Heart left ventricle (tissue), 13 donors: ENCODE measurements around the gene SH3RF2.

Experiments
- POLR2A ChIP-seq, 2 donors: fragments of 450-650 bp; IDR thresholded peaks; one replicate each; pipeline ENCODE4 v1.6.1; 2017; ENCODE audit warnings: antibody characterized with exemption in 2 of 2, mild to moderate bottlenecking in 2 of 2, moderate library complexity in 2 of 2
- TF ChIP-seq, protein P1 (sequence below), 12 donors: fragments of 200-600 bp; sonication (generic) in 4 of 12; IDR thresholded peaks; one replicate each; pipeline versions ENCODE4 v1.5.0 to v1.8.0; 2018 to 2022; ENCODE audit warnings: antibody characterized with exemption in 12 of 12, mild to moderate bottlenecking in 5 of 12
- donor health status: ischemic (EF 13 %, LVEDD 7.1; RV severe dilation, severe dysfunction).
- donor health status: DM: no; HTN: yes; CAD: no.
- donor health status: DM: no; HTN: no; CAD: no.
- donor health status: ischemic (EF 25% LVEDD 6.9; RV normal size, moderate dysfunction).
- donor health status: ischemic (EF 25% LVEDD 5.7; RV mildly dilated, moderate dysfunction).
- donor health status: ischemic (EF 35%, LVEDD 5.7; RV mildly dilated, moderate dysfunction).
- donor health status: nonischemic (EF 11% LVEDD 7.7; RV severe dilation, severe dysfunction).
- donor health status: DM: yes; HTN: yes; CAD: no.
- donor health status: PGD.
- donor health status: ischemic (EF 29% LVEDD 5.4; RV normal size, mild dysfunction).
- donor health status: nonischemic (EF 23%, LVEDD 6.1; RV moderate dilation, normal function).

GRCh38 chr5:145987856-145988255, 51.5 kb downstream of the SH3RF2 start:
- no peak for TF ChIP-seq POLR2A (IDR thresholded peaks at IDR 0.05)
- TF ChIP-seq, protein P1, sequence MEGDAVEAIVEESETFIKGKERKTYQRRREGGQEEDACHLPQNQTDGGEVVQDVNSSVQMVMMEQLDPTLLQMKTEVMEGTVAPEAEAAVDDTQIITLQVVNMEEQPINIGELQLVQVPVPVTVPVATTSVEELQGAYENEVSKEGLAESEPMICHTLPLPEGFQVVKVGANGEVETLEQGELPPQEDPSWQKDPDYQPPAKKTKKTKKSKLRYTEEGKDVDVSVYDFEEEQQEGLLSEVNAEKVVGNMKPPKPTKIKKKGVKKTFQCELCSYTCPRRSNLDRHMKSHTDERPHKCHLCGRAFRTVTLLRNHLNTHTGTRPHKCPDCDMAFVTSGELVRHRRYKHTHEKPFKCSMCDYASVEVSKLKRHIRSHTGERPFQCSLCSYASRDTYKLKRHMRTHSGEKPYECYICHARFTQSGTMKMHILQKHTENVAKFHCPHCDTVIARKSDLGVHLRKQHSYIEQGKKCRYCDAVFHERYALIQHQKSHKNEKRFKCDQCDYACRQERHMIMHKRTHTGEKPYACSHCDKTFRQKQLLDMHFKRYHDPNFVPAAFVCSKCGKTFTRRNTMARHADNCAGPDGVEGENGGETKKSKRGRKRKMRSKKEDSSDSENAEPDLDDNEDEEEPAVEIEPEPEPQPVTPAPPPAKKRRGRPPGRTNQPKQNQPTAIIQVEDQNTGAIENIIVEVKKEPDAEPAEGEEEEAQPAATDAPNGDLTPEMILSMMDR (IDR thresholded peaks at IDR 0.05): no peak
